Measurements from ENCODE around the gene PDCL2.

PDCL2 gene

GRCh38 chr4:55560096-55560495, 31.9 kb downstream of the PDCL2 start:
- TF ChIP-seq, protein P1, sequence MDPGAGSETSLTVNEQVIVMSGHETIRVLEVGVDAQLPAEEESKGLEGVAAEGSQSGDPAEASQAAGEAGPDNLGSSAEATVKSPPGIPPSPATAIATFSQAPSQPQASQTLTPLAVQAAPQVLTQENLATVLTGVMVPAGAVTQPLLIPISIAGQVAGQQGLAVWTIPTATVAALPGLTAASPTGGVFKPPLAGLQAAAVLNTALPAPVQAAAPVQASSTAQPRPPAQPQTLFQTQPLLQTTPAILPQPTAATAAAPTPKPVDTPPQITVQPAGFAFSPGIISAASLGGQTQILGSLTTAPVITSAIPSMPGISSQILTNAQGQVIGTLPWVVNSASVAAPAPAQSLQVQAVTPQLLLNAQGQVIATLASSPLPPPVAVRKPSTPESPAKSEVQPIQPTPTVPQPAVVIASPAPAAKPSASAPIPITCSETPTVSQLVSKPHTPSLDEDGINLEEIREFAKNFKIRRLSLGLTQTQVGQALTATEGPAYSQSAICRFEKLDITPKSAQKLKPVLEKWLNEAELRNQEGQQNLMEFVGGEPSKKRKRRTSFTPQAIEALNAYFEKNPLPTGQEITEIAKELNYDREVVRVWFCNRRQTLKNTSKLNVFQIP (CRISPR knock-in tag; IDR thresholded peaks at IDR 0.05; ENCODE audit: borderline replicate concordance, low read depth), result no peak
- TF ChIP-seq ESRRG (CRISPR knock-in tag; IDR thresholded peaks at IDR 0.05) (no peak), GLIS3 (CRISPR knock-in tag; IDR thresholded peaks at IDR 0.05) (no peak), SNAI2 (CRISPR knock-in tag; IDR thresholded peaks at IDR 0.05) (no peak)
- ATAC-seq, result no peak

- TF ChIP-seq OSR1 (CRISPR knock-in tag; IDR thresholded peaks at IDR 0.05) (no peak), CSRNP3 (CRISPR knock-in tag; IDR thresholded peaks at IDR 0.05) (no peak), CREB5 (CRISPR knock-in tag; IDR thresholded peaks at IDR 0.05; ENCODE audit: low read depth) (no peak), CSDC2 (CRISPR knock-in tag; IDR thresholded peaks at IDR 0.05) (no peak), SNAI2 (CRISPR knock-in tag; IDR thresholded peaks at IDR 0.05) (no peak), ZNF8 (CRISPR knock-in tag; IDR thresholded peaks at IDR 0.05) (no peak), ZNF565 (CRISPR knock-in tag; conservative IDR thresholded peaks at IDR 0.05; ENCODE audit: low read depth) (no peak), GLIS3 (CRISPR knock-in tag; IDR thresholded peaks at IDR 0.05) (no peak), ZC3H10 (CRISPR knock-in tag; IDR thresholded peaks at IDR 0.05) (no peak), TCF4 (CRISPR knock-in tag; IDR thresholded peaks at IDR 0.05; ENCODE audit: borderline replicate concordance) (no peak), TOX (CRISPR knock-in tag; IDR thresholded peaks at IDR 0.05; ENCODE audit: borderline replicate concordance) (no peak), ZFP30 (CRISPR knock-in tag; IDR thresholded peaks at IDR 0.05) (no peak), ARNTL (CRISPR knock-in tag; IDR thresholded peaks at IDR 0.05; ENCODE audit: borderline replicate concordance, low read depth) (no peak), ZFP3 (CRISPR knock-in tag; IDR thresholded peaks at IDR 0.05) (no peak), TSHZ2 (CRISPR knock-in tag; IDR thresholded peaks at IDR 0.05) (no peak), BACH2 (CRISPR knock-in tag; IDR thresholded peaks at IDR 0.05; ENCODE audit: borderline replicate concordance) (no peak), PPARA (CRISPR knock-in tag; IDR thresholded peaks at IDR 0.05; ENCODE audit: borderline replicate concordance) (no peak)
- TF ChIP-seq, protein P1 (CRISPR knock-in tag; IDR thresholded peaks at IDR 0.05; ENCODE audit: borderline replicate concordance, low read depth), result no peak
- ATAC-seq, result peak; percentile 86
Observed at GRCh38 chr4:55554453-55555030, 37.5 kb downstream of the PDCL2 start.

GRCh38 chr4:55553441-55554201, 38.4 kb downstream of the PDCL2 start:
- ATAC-seq, result no peak; the same call in 2 of the 3 replicates
- no peak for TF ChIP-seq GLIS3 (CRISPR knock-in tag; IDR thresholded peaks at IDR 0.05)
- TF ChIP-seq ZFP30 (CRISPR knock-in tag; IDR thresholded peaks at IDR 0.05), result no peak
- TF ChIP-seq TSHZ2 (CRISPR knock-in tag; IDR thresholded peaks at IDR 0.05), result no peak
- TF ChIP-seq ZNF565 (CRISPR knock-in tag; conservative IDR thresholded peaks at IDR 0.05; ENCODE audit: low read depth), result no peak
- TF ChIP-seq TOX (CRISPR knock-in tag; IDR thresholded peaks at IDR 0.05; ENCODE audit: borderline replicate concordance), result no peak
- TF ChIP-seq ARNTL (CRISPR knock-in tag; IDR thresholded peaks at IDR 0.05; ENCODE audit: borderline replicate concordance, low read depth), result no peak
- no peak for TF ChIP-seq CSDC2 (CRISPR knock-in tag; IDR thresholded peaks at IDR 0.05)
- no peak for TF ChIP-seq ESRRG (CRISPR knock-in tag; IDR thresholded peaks at IDR 0.05)
- TF ChIP-seq ZNF8 (CRISPR knock-in tag; IDR thresholded peaks at IDR 0.05), result no peak
- TF ChIP-seq, protein P1 (CRISPR knock-in tag; IDR thresholded peaks at IDR 0.05; ENCODE audit: borderline replicate concordance, low read depth), result no peak
- TF ChIP-seq SNAI2 (CRISPR knock-in tag; IDR thresholded peaks at IDR 0.05), result no peak
- TF ChIP-seq ZFP3 (CRISPR knock-in tag; IDR thresholded peaks at IDR 0.05), result no peak

Measured in SK-N-SH treated with all-trans-retinoic acid at 6 μM for 48 hours (cell line).